ENCODE measurements around the gene CNNM4.

Gene CNNM4

DNA sequence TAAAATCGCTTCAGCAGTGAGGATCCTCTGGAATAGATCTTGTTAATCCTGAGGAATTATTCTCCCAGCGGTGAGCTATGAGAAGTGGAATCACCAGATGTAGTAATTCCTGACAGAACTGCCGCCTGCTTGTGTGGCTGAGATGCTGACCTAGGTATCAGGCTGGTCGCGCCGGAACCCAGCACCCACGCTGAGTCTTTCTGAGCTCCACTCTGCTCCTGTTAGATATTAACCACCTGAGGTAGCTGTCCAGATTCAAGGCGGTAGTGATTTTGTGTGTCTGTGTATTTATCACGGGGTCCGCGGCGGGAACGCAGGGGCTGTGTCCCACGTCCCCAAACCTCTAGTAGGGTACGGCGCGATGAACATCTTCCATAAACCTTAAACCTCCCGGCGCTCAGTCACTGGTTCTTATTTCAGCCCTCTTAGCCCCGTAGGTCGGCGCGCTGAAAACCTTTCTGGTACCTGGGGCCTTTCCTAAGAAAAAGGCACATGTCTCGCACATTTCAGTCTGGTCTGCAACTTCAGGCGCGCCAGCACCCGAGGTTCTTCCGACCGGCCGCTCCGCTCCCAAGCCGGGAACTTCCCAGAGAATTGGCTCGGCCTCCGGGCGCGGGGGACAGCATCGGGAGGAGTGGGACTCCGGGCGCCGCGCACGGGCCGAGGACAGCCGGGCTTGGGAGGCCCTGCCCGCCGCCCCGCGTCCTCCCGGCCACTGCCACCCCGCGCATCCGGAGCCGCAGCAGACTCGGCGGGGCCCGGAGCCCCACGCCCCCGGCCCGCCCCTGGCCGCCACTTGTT is 54.8 kb downstream of the CNNM4 start:
- peaks cover 13% of the 10 kb centered on the region for H3K4me1 ChIP-seq (ENCODE audit: low read length)
- no peaks in the 10 kb centered on the region for H3K9me3 ChIP-seq (ENCODE audit: insufficient read depth, low read length)
- peak overlapping the region; percentile 64 for H3K9ac ChIP-seq (ENCODE audit: low read length)
- TF ChIP-seq, protein P1, sequence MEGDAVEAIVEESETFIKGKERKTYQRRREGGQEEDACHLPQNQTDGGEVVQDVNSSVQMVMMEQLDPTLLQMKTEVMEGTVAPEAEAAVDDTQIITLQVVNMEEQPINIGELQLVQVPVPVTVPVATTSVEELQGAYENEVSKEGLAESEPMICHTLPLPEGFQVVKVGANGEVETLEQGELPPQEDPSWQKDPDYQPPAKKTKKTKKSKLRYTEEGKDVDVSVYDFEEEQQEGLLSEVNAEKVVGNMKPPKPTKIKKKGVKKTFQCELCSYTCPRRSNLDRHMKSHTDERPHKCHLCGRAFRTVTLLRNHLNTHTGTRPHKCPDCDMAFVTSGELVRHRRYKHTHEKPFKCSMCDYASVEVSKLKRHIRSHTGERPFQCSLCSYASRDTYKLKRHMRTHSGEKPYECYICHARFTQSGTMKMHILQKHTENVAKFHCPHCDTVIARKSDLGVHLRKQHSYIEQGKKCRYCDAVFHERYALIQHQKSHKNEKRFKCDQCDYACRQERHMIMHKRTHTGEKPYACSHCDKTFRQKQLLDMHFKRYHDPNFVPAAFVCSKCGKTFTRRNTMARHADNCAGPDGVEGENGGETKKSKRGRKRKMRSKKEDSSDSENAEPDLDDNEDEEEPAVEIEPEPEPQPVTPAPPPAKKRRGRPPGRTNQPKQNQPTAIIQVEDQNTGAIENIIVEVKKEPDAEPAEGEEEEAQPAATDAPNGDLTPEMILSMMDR (IDR thresholded peaks at IDR 0.05; ENCODE audit: low read depth, low read length) = no peak
- TF ChIP-seq EZH2phosphoT487 (IDR thresholded peaks at IDR 0.05; ENCODE audit: low read depth) = no peak
- no peak overlapping the region for H3K27ac ChIP-seq (ENCODE audit: low read length)
- peak overlapping the region; percentile 91 for H2AFZ ChIP-seq (ENCODE audit: low read depth, low read length)
- H3K4me3 ChIP-seq (ENCODE audit: low read length) = peak overlapping the region; percentile 85
- H3K4me2 ChIP-seq (ENCODE audit: low read length) = peak overlapping the region; percentile 96
- peaks cover 22% of the 10 kb centered on the region for H3K79me2 ChIP-seq (ENCODE audit: low read length)
- peaks cover 4% of the 10 kb centered on the region for H3K36me3 ChIP-seq (replicated peaks; ENCODE audit: low read depth, low read length)
- H3K27me3 ChIP-seq (ENCODE audit: low read depth, low read length) = no peaks in the 10 kb centered on the region
- peaks cover 20% of the 10 kb centered on the region; the same call in 1 of the 2 replicates for H4K20me1 ChIP-seq (ENCODE audit: insufficient read depth, low read length)

DNA sequence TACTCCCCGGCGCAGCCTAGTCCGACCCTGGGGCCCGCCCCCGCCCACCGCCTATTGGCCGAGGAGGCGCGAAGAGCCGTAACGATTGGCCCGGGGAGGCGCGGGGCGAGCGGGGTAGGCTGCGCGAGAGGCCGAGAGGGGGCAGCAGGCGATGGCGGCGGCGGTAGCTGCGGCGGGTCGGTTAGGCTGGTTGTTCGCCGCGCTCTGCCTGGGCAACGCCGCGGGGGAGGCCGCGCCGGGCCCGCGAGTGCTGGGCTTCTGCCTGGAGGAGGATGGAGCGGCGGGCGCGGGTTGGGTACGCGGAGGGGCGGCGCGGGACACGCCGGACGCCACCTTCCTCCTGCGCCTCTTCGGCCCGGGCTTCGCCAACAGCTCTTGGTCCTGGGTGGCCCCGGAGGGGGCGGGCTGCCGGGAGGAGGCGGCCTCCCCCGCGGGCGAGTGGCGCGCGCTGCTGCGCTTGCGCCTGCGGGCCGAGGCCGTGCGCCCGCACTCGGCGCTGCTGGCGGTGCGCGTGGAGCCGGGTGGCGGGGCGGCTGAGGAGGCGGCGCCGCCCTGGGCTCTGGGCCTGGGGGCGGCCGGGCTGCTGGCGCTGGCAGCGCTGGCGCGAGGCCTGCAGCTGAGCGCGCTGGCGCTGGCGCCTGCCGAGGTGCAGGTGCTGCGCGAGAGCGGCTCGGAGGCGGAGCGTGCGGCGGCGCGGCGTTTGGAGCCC is 55.6 kb downstream of the CNNM4 start, which contains the start of gene CNNM3:
CNNM3 (plus strand) TSS at position 142 of the 709 bp plus-strand sequence; CDS start at position 152, 10 bp downstream.
- H3K9ac ChIP-seq (ENCODE audit: low read length) = peak within 1 kb of the TSS; percentile 78
- TF ChIP-seq, protein P1 (IDR thresholded peaks at IDR 0.05; ENCODE audit: low read depth, low read length) = peak; percentile 36
- TF ChIP-seq EZH2phosphoT487 (IDR thresholded peaks at IDR 0.05; ENCODE audit: low read depth) = no peak
- peaks cover 20% of the 10 kb centered on the region; the same call in 1 of the 2 replicates for H4K20me1 ChIP-seq (ENCODE audit: insufficient read depth, low read length)
- H3K4me2 ChIP-seq (ENCODE audit: low read length) = peak within 1 kb of the TSS; percentile 96
- H3K27me3 ChIP-seq (ENCODE audit: low read depth, low read length) = no peaks in the 10 kb centered on the region
- peaks cover 4% of the 10 kb centered on the region for H3K36me3 ChIP-seq (replicated peaks; ENCODE audit: low read depth, low read length)
- H2AFZ ChIP-seq (ENCODE audit: low read depth, low read length) = peak within 1 kb of the TSS; percentile 91
- peak within 1 kb of the TSS; percentile 70 for H3K27ac ChIP-seq (ENCODE audit: low read length)
- peaks cover 13% of the 10 kb centered on the region for H3K4me1 ChIP-seq (ENCODE audit: low read length)
- peak within 1 kb of the TSS; percentile 85 for H3K4me3 ChIP-seq (ENCODE audit: low read length)
- H3K79me2 ChIP-seq (ENCODE audit: low read length) = peaks cover 26% of the 10 kb centered on the region
- no peaks in the 10 kb centered on the region for H3K9me3 ChIP-seq (ENCODE audit: insufficient read depth, low read length)

DNA sequence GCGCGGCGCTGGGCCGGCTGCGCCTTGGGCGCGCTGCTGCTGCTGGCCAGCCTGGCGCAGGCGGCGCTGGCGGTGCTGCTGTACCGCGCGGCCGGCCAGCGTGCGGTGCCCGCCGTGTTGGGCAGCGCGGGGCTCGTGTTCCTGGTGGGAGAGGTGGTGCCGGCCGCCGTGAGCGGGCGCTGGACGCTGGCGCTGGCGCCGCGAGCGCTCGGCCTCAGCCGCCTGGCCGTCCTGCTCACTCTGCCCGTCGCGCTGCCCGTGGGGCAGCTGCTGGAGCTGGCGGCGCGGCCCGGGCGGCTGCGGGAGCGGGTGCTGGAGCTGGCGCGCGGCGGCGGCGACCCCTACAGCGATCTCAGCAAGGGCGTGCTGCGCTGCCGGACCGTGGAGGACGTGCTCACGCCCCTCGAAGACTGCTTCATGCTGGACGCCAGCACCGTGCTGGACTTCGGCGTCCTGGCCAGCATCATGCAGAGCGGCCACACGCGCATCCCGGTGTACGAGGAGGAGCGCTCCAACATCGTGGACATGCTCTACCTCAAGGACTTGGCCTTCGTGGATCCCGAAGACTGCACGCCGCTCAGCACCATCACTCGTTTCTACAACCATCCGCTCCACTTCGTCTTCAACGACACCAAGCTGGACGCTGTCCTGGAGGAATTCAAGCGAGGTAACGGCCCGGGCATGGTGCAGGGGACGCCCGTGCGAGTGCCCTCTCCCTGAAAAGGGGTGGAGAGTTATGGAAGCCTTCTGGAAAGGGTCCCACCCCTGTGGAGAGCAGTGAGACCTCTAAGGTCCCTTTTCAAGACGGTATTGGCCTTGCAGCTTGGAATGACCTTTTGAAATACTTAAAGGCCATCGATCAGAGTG is 56.4 kb downstream of the CNNM4 start:
- H3K4me2 ChIP-seq (ENCODE audit: low read length) = peak overlapping the region; percentile 83
- H4K20me1 ChIP-seq (ENCODE audit: insufficient read depth, low read length) = peaks cover 20% of the 10 kb centered on the region; the same call in 1 of the 2 replicates
- H3K4me3 ChIP-seq (ENCODE audit: low read length) = peak overlapping the region; percentile 85
- no peaks in the 10 kb centered on the region for H3K27me3 ChIP-seq (ENCODE audit: low read depth, low read length)
- H3K9me3 ChIP-seq (ENCODE audit: insufficient read depth, low read length) = no peaks in the 10 kb centered on the region
- no peak overlapping the region for H2AFZ ChIP-seq (ENCODE audit: low read depth, low read length)
- H3K9ac ChIP-seq (ENCODE audit: low read length) = peak overlapping the region; percentile 59
- peaks cover 6% of the 10 kb centered on the region for H3K36me3 ChIP-seq (replicated peaks; ENCODE audit: low read depth, low read length)
- no peak overlapping the region for H3K27ac ChIP-seq (ENCODE audit: low read length)
- TF ChIP-seq, protein P1 (IDR thresholded peaks at IDR 0.05; ENCODE audit: low read depth, low read length) = no peak
- no peak for TF ChIP-seq EZH2phosphoT487 (IDR thresholded peaks at IDR 0.05; ENCODE audit: low read depth)
- peaks cover 29% of the 10 kb centered on the region for H3K79me2 ChIP-seq (ENCODE audit: low read length)
- peaks cover 13% of the 10 kb centered on the region for H3K4me1 ChIP-seq (ENCODE audit: low read length)

All from OCI-LY3 (cell line).